ENCODE data around the gene NXPH4. TPM values are rescaled to one million over a fixed set of nuclear protein-coding genes. Genes with fewer than 3 reads are reported as not detected.

NXPH4 gene
- total RNA-seq, 1 experiment from 2014 or later: 20.0 TPM

- no peak overlapping the region for H2AFZ ChIP-seq (ENCODE audit: low read depth, low read length, poor library complexity, severe bottlenecking)
- DNase-seq (ENCODE audit: low read depth, low spot score) (no peak), ATAC-seq (no peak)
- H3K4me1 ChIP-seq (ENCODE audit: control insufficient read depth in 1 of 2, insufficient read depth in 2 of 2, low read length in 2 of 2): no peaks in the 10 kb centered on the region
- no peaks in the 10 kb centered on the region; a peak in 1 of 4 replicates for H3K36me3 ChIP-seq (ENCODE audit: control insufficient read depth in 1 of 2, insufficient read depth in 2 of 2, low read length in 2 of 2)
- CTCF ChIA-PET: no interaction called here
- H3K4me2 ChIP-seq (ENCODE audit: low read length): no peak overlapping the region
- no peaks in the 10 kb centered on the region for H4K20me1 ChIP-seq (ENCODE audit: insufficient read depth)
- H3K9ac ChIP-seq (ENCODE audit: low read length): no peak overlapping the region
- no peaks in the 10 kb centered on the region for H3K9me2 ChIP-seq (ENCODE audit: insufficient read depth)
- H3K4me3 ChIP-seq (replicated peaks in 1 of 2; ENCODE audit: low read depth in 1 of 2, low read length in 2 of 2): no peak overlapping the region
- no peaks in the 10 kb centered on the region for H3K27me3 ChIP-seq (ENCODE audit: insufficient read depth, low read length)
- BruUV-seq (replicated peaks): no TSS peak
- H3K79me2 ChIP-seq (ENCODE audit: insufficient read depth, low read length): no peaks in the 10 kb centered on the region
- no peak for TF ChIP-seq YY1 (IDR thresholded peaks at IDR 0.05; ENCODE audit: extremely low read depth, insufficient replicate concordance, low read depth, low read length)
- no peak for TF ChIP-seq POLR2AphosphoS5 (IDR thresholded peaks at IDR 0.05; ENCODE audit: low read depth, low read length)
- TF ChIP-seq ZFX (IDR thresholded peaks at IDR 0.05): no peak
- TF ChIP-seq SP1 (IDR thresholded peaks at IDR 0.05; ENCODE audit: low read depth): no peak
- no peak for TF ChIP-seq SIN3A (IDR thresholded peaks at IDR 0.05; ENCODE audit: low read depth)
- no peak for TF ChIP-seq JUND (IDR thresholded peaks at IDR 0.05)
- no peak for TF ChIP-seq CTCF (IDR thresholded peaks at IDR 0.05 in 2 of 3, conservative IDR thresholded peaks at IDR 0.05 in 1 of 3; ENCODE audit: borderline replicate concordance in 1 of 3, insufficient read depth in 1 of 3, low read depth in 2 of 3, low read length in 2 of 3)
- TF ChIP-seq ATF3 (IDR thresholded peaks at IDR 0.05): no peak
- no peak for TF ChIP-seq CEBPB (IDR thresholded peaks at IDR 0.05; ENCODE audit: low read depth)
- no peak for TF ChIP-seq REST (IDR thresholded peaks at IDR 0.05; ENCODE audit: low read depth)
- TF ChIP-seq TCF7L2 (IDR thresholded peaks at IDR 0.05; ENCODE audit: borderline replicate concordance, extremely low read depth, insufficient read depth, insufficient read length): no peak
- intact Hi-C loops (cut with micrococcal nuclease): no loop called here
- no peak overlapping the region for H3K27ac ChIP-seq (ENCODE audit: low read depth, low read length)
- POLR2A ChIA-PET: no interaction called here
- RAD21 ChIA-PET (ENCODE audit: low non-redundant PET in 1 of 2, low total read pairs in 2 of 2, uncharacterized antibody in 2 of 2, unreplicated experiment in 2 of 2): no interaction called here
- H3K9me3 ChIP-seq (ENCODE audit: control insufficient read depth in 1 of 2, insufficient read depth in 1 of 2, low read depth in 1 of 2, low read length in 2 of 2): no peaks in the 10 kb centered on the region
Measured at GRCh38 chr12:57201219-57201618, 15.4 kb upstream of the NXPH4 start.

Data from HCT116 (cell line).